AG08396 (cell line): Measurements from ENCODE around the gene SELENOF.
"Not testable (repeated sequence)": the region's sequence is repeated elsewhere in the genome, so short reads cannot be mapped to it uniquely, and the experiment has no call there.

Experiments used
- DNase-seq: peaks from one replicate; pipeline ENCODE4 v3.0.0; 2012; ENCODE audit warnings: low spot score, mixed read lengths

The SELENOF gene

DNA sequence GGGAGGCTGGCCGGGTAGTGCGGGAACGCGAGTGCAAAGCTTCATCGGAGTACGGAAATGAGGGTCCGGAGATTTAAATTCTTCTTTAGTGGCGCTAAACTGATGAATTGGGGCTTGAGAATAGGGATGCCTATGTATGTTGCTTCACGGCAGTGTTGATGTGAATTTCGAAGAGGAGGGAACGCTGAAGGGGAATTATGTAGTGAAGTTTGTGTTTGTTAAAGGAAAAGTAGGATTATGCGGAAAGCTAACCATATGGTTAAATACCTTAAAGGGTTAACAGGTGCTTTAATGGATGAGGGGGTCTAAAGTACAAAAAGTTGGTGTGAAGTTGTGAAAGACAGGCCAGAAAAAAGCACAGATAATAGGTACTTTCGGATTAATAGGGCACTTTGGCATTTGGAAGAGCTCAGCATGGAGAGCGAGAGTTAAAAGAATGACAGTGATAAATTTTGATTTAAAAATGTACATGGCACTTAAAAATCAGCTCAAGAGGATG is 1.9 kb upstream of the SELENOF start:
- no peak for DNase-seq

GRCh38 chr1:86914998-86915736 is 1.2 kb upstream of the SELENOF start:
- peak; percentile 52 for DNase-seq

DNA sequence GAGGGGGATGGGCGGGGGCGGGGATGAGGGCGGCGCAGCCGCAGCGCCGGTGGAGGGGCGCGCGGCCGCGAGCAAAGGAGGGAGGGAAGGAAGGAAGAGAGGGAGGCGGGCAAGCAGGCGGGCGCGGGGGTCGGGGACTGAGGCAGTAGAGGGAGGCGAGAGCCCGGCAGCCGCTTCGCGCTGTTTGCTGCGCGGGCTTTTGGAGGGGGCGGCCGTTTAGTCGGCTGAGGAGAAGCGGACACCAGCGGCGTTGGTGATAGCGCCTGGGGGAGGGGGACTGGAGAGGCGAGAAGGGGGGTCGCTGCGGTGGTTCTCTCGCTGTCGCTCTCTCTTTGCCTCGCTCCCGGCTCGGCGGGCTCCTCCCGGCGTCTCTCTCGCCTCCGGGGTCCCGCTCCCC is 673 bp upstream of the SELENOF start, which contains the start of gene HS2ST1:
TSS of gene HS2ST1 (plus strand) at position 35 of the 397 bp plus-strand sequence.
- no peak for DNase-seq

- DNase-seq, result peak; percentile 22
These were observed 479 bp downstream of the SELENOF start for GRCh38 chr1:86913399-86913895.

GRCh38 chr1:86912281-86912900 is 1.5 kb downstream of the SELENOF start:
- peak; percentile 17 for DNase-seq

DNA sequence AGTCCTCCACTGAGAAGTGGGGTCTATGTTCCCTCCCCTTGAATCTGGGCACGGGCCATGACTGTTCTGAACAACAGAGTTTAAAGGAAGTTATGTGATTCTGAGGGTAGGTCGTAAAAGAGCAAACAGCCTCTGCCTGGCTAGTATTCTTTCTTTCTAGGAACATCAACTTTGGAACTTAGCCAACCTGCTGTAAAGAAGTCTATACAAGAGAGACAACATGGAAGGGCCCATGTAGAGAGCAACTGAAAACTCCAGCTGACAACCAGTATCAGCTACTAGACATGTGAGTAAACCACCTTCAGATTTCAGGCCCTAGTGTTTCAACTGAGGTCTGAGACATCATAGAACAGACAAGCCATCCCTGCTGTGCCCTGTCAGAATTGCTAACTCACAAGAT is 7.5 kb downstream of the SELENOF start:
- no peak for DNase-seq

- no peak for DNase-seq
These were observed 8.1 kb downstream of the SELENOF start for GRCh38 chr1:86905875-86906274.

DNA sequence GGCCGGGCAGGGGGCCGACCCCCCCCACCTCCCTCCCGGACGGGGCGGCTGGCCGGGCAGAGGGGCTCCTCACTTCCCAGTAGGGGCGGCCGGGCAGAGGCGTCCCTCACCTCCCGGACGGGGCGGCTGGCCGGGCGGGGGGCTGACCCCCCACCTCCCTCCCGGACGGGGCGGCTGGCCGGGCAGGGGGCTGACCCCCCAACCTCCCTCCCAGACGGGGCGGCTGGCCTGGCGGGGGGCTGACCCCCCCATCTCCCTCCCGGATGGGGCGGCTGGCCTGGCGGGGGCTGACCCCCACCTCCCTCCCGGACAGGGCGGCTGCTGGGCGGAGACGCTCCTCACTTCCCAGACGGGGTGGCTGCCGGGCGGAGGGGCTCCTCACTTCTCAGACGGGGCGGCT is 14.5 kb downstream of the SELENOF start:
- DNase-seq, result not testable (repeated sequence)

GRCh38 chr1:86888327-86888726 is 25.6 kb downstream of the SELENOF start:
- DNase-seq, result no peak

DNA sequence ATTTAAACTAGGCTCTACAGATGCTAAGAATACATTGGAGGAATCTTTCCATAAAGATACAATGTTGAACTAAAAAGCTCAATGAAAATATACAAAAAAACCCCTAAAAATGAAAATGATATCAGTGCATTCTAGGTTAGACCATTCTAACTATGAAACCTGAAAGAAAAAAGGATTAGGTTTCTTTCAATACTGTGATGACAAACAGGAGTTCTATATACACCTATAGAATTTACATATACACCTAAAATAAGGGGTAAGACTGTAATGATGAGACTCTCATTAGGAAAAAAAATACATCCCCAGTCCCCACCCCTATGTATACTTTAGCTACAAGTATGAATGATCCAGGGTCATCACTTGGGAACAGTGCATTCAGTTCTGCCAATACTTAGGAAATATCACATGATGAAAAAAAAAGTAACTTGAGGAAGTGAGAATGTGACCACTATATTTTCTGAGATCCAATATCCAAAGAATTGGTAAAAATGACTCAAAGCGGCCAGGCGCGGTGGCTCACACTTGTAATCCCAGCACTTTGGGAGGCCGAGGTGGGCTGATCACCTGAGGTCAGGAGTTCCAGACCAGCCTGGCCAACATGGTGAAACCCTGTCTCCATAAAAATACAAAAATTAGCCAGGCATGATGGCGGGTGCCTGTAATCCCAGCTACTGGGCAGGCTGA is 26.3 kb downstream of the SELENOF start:
- no peak for DNase-seq

DNA sequence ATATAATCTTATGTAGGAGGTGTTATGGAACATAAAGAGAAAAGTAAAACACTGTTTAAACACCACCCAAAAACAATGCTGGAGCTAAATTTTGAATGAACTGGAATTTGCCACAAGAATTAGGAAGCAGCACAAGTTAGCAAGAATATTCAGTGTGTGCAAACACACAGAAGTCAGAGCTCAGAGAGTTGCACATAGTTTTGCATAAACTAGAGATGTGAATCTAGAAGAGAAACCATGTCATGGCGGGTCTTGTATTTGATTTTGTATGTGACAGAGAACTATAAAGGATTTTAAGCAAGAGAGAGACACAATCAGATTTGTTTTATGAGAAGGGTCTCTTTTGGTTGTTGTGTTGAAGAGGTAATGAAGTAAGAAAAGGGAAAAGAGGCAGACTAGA is 38.2 kb downstream of the SELENOF start:
- DNase-seq, result no peak

- DNase-seq, result no peak
These were observed 41.8 kb downstream of the SELENOF start for GRCh38 chr1:86872086-86872485.

DNA sequence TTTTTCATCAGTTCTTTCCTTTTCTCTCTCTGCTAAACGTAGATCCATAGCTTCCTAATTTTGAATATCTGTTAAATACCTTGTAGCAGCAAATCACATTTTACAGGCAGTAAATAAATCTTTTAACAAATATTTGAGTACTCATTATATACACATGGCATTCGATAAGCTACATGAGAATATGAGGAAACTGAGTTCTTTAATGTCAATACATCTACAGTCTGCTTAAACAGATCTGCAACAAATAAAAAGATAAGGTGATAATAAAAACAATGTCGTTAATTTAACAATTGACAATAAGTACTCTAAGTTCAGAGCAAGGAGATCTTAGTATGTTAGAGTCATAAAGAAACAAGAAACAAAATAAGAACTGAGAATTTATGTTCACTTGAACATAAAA is 42.9 kb downstream of the SELENOF start:
- DNase-seq, result no peak

GRCh38 chr1:86868477-86868876 is 45.4 kb downstream of the SELENOF start:
- no peak for DNase-seq

DNA sequence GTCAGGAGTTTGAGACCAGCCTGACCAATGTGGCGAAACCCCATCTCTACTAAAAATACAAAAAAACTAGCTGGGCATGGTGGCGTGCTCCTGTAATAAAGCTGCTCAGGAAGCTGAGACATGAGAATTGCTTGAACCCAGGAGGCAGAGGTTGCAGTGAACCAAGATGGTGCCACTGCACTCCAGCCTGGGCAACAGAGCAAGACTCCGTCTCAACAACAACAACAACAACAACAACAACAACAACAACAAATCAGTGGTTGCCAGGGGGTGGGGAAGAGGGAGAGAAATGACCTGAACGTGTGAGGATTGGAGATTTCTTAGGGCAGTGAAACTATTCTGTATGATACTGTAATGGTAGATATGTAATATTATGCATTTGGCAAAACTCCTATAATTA is 46.6 kb downstream of the SELENOF start:
- not testable (repeated sequence) for DNase-seq

- peak; percentile 13 for DNase-seq
These were observed 47.3 kb downstream of the SELENOF start for GRCh38 chr1:86866665-86867064.

DNA sequence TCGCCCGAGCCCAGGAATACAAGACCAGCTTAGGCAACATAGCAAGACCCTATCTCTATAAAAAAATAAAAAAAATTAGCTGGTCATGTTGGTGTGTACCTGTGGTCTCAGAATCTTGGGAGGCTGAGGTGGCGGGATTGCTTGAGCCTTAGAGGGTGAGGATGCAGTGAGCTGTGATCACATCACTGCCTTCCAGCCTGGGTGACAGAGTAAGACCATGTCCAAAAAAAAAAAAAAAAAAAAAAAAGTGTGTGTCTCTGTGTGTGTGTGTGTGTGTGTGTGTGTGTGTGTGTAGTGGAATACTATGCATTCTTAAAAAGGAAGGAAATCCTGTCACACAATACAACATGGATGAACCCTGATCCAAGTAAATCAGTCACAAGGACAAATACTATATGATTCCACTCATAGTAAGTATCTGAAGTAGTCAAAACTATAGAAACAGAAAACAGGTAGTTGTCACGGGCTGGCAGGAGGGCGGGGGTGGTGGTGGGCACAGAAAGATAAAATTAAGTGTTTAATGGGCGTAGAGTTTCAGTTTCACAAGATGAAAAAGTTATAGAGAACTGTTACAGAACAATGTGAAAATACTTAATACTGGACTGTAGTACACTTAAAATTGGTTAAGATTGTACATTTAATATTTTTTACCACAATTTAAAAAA is 47.8 kb downstream of the SELENOF start:
- DNase-seq, result no peak

DNA sequence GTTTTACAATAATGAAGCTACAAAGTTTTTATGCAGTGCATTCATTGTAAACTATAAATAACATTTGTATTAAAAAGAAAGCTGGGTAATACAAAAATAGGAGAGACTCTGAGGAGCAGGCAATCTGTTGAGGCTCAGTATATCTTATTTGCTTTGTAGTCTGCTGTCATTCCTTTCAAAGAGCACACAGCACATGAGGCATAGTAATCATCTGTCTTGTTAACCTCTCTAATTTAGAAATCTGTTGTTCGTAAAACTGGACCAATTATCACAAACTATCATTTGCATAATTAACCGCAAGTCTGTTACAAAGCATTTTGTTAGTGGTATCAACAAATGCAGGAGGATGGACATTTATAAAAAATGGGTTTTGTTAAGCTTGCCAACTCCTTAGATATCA is 51.0 kb downstream of the SELENOF start:
- no peak for DNase-seq

GRCh38 chr1:86861424-86861823 is 52.5 kb downstream of the SELENOF start:
- no peak for DNase-seq

DNA sequence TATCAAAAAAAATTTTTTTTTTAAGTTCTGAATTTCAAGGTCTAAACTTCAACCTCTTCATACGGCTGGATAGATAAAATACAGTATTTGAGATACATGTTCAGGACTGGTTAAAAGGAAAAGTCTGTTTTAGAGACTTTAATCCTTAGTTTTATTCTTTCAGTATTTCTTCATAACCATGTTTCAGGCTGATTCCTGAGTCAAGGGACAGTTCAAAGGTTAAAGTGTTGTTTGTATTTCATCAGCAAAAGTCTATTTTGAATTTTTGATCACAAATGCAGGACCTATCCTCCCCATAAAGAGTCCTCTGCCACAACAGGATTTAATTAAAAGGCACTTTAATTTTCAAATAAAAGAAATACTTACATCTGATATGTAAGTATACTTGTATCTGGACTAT is 53.5 kb downstream of the SELENOF start:
- DNase-seq, result no peak

DNA sequence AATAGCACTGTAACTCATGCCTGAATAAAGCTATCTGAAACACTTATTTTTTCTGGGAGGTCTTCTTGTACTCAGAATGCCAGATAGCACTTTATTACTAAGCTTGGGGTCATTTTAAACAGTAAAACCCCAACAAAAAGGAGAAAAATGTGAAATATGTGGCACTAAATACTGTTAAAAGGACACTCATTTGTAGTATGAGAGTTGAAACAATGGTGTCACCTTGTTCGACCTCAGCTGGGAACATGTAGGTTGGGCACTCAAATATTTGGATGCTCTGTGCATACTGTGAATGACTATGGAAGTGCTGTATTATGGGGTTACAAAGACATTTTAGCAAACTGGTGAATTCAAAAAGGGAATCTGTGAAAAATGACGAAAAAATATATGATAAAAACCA is 53.9 kb downstream of the SELENOF start:
- DNase-seq, result no peak

- DNase-seq, result no peak
These were observed 55.2 kb downstream of the SELENOF start for GRCh38 chr1:86858524-86859261.
